Measurements from ENCODE around the gene WFDC2. TPM values are rescaled to one million over a fixed set of nuclear protein-coding genes. Genes with fewer than 3 reads are reported as not detected.
A peak's percentile ranks its signal among the peaks of the same experiment; 100 is the strongest.

Gene WFDC2
- total and polyA plus RNA-seq, 2 of the 13 experiments (the other 11 are each of a cell fraction or from before 2014, with no cell fraction given) = 0.33 TPM; not detected in 1

- TF ChIP-seq ZNF441 (CRISPR knock-in tag; IDR thresholded peaks at IDR 0.05; ENCODE audit: borderline replicate concordance) = no peak
- peak; percentile 4; the same call in 1 of the 2 replicates for TF ChIP-seq AKAP8 (CRISPR knock-in tag; IDR thresholded peaks at IDR 0.05)
- no peak for TF ChIP-seq SNRNP70 (IDR thresholded peaks at IDR 0.05; ENCODE audit: low read depth, low read length)
- no peak for TF ChIP-seq GTF2F1 (IDR thresholded peaks at IDR 0.05; ENCODE audit: low read length)
- no peak for TF ChIP-seq GABPA (IDR thresholded peaks at IDR 0.05; ENCODE audit: low read depth, low read length)
- TF ChIP-seq GABPA (CRISPR knock-in tag; IDR thresholded peaks at IDR 0.05; ENCODE audit: low read depth) = no peak
- TF ChIP-seq NCOR1 (IDR thresholded peaks at IDR 0.05; ENCODE audit: borderline replicate concordance, low read length) = no peak
- TF ChIP-seq ZNF3 (CRISPR knock-in tag; IDR thresholded peaks at IDR 0.05) = no peak
- no peak for TF ChIP-seq RCOR2 (CRISPR knock-in tag; IDR thresholded peaks at IDR 0.05)
- no peak for TF ChIP-seq ZNF597 (CRISPR knock-in tag; IDR thresholded peaks at IDR 0.05)
- TF ChIP-seq SRSF1 (optimal IDR thresholded peaks at IDR 0.05; ENCODE audit: low read depth, low read length) = peak; percentile 82
Measured at GRCh38 chr20:45470262-45470931, 844 bp downstream of the WFDC2 start (continued).

GRCh38 chr20:45470937-45471336 is 1.4 kb downstream of the WFDC2 start:
- Histone ChIP-seq H3K9me3 (ENCODE audit: low read length) (no peaks in the 10 kb centered on the region), H3K4me3 (replicated peaks in 1 of 3; ENCODE audit: insufficient read depth in 1 of 3, low read depth in 2 of 3, low read length in 3 of 3) (peak overlapping the region; percentile 32 to 73 (median 50)), H3K4me1 (ENCODE audit: insufficient read depth, low read length) (peaks cover 34% of the 10 kb centered on the region), H3K4me2 (ENCODE audit: low read depth, low read length) (peak overlapping the region; percentile 69), H3K27me3 (ENCODE audit: control insufficient read depth in 1 of 2, insufficient read depth in 2 of 2, low read length in 2 of 2) (peaks cover 18 to 39% of the 10 kb centered on the region in 2 experiments), H2AFZ (ENCODE audit: low read length) (no peak overlapping the region), H3K36me3 (replicated peaks in 1 of 2; ENCODE audit: control insufficient read depth in 1 of 2, insufficient read depth in 2 of 2, low read length in 2 of 2) (no peaks in the 10 kb centered on the region), H3K79me2 (ENCODE audit: insufficient read depth, low read length) (no peaks in the 10 kb centered on the region), H3K27ac (ENCODE audit: extremely low read length, insufficient read depth, low read length) (no peak overlapping the region), H3K9ac (ENCODE audit: insufficient read depth, low read depth, low read length) (peak overlapping the region; percentile 5; the same call in 1 of the 2 replicates), H4K20me1 (ENCODE audit: insufficient read depth, low read length) (no peaks in the 10 kb centered on the region)
- ChIA-PET CTCF (ENCODE audit: low intra/inter-chr PET ratio, low total read pairs) (no interaction called here), POLR2A (no interaction called here)
- FAIRE-seq (no peak), ATAC-seq (peak; percentile 6; the same call in 1 of the 3 replicates), DNase-seq (ENCODE audit: low spot score) (no peak)
- 56% methylated on average over 10 of the region's 10 CpGs for WGBS (ENCODE audit: low lambda C conversion rate)
- no TSS peak for BruUV-seq (replicated peaks)
- in situ Hi-C loops (cut with HindIII; ENCODE audit: extremely low pct_ligation_motif_present, low pct_unique_long_range_greater_than_20kb) = no loop called here
- intact Hi-C loops (cut with micrococcal nuclease; ENCODE audit: unreplicated experiment) = no loop called here
- TF ChIP-seq LCORL (IDR thresholded peaks at IDR 0.05) = no peak
- no peak for TF ChIP-seq LCORL (CRISPR knock-in tag; IDR thresholded peaks at IDR 0.05)
- TF ChIP-seq THAP9 (CRISPR knock-in tag; IDR thresholded peaks at IDR 0.05; ENCODE audit: borderline replicate concordance) = no peak
- TF ChIP-seq KLF12 (CRISPR knock-in tag; IDR thresholded peaks at IDR 0.05; ENCODE audit: borderline replicate concordance) = 0 out of 2 replicates have a peak, but pooled peaks have one; percentile 8
- no peak for TF ChIP-seq GMEB1 (CRISPR knock-in tag; IDR thresholded peaks at IDR 0.05; ENCODE audit: borderline replicate concordance)
- no peak for TF ChIP-seq ZNF337 (CRISPR knock-in tag; IDR thresholded peaks at IDR 0.05; ENCODE audit: borderline replicate concordance, low read depth)
- TF ChIP-seq MEF2D (CRISPR knock-in tag; IDR thresholded peaks at IDR 0.05) = no peak

Measured in HepG2 (cell line).